Upper lobe of left lung (tissue), 4 donors: ENCODE measurements around the gene SLC2A14.

ENCODE experiments used
- POLR2A ChIP-seq, 4 donors: fragments of 450-650 bp; IDR thresholded peaks; one replicate each; pipeline ENCODE4 v1.5.1; 2016 to 2017; ENCODE audit warnings: antibody characterized with exemption in 4 of 4, mild to moderate bottlenecking in 2 of 4
- TF ChIP-seq, protein P1 (sequence below), 6 experiments: fragments of 450-650 bp in 4 of 6; fragments of 200-600 bp in 2 of 6; sonication (generic) in 2 of 6; IDR thresholded peaks; one replicate each; pipeline ENCODE4 v1.5.1; 2016 to 2019; ENCODE audit warnings: antibody characterized with exemption in 6 of 6

DNA sequence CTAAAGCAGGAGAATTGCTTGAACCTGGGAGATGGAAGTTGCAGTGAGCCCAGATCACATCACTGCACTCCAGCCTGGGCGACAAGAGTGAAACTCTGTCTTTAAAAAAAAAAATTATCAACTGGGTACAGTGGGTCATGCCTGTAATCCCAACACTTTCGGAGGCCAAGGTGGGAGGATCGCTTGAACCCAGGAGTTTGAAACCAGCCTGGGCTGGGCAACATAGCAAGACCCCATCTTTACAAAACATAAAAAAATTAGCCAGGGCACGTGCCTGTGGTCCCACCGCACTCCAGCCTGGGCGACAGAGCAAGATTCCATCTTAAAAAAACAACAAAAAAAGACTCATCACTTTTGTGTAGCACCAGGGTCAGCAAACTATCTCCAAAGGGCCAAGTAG is 90.7 kb downstream of the SLC2A14 start:
- TF ChIP-seq, protein P1, sequence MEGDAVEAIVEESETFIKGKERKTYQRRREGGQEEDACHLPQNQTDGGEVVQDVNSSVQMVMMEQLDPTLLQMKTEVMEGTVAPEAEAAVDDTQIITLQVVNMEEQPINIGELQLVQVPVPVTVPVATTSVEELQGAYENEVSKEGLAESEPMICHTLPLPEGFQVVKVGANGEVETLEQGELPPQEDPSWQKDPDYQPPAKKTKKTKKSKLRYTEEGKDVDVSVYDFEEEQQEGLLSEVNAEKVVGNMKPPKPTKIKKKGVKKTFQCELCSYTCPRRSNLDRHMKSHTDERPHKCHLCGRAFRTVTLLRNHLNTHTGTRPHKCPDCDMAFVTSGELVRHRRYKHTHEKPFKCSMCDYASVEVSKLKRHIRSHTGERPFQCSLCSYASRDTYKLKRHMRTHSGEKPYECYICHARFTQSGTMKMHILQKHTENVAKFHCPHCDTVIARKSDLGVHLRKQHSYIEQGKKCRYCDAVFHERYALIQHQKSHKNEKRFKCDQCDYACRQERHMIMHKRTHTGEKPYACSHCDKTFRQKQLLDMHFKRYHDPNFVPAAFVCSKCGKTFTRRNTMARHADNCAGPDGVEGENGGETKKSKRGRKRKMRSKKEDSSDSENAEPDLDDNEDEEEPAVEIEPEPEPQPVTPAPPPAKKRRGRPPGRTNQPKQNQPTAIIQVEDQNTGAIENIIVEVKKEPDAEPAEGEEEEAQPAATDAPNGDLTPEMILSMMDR (IDR thresholded peaks at IDR 0.05) = no peak
- no peak for TF ChIP-seq POLR2A (IDR thresholded peaks at IDR 0.05)
